ENCODE measurements around the gene TMEM88. TPM values are rescaled to one million over a fixed set of nuclear protein-coding genes. Genes with fewer than 3 reads are reported as not detected.

Gene TMEM88
- total RNA-seq, 1 donor: 0.36 TPM

DNA sequence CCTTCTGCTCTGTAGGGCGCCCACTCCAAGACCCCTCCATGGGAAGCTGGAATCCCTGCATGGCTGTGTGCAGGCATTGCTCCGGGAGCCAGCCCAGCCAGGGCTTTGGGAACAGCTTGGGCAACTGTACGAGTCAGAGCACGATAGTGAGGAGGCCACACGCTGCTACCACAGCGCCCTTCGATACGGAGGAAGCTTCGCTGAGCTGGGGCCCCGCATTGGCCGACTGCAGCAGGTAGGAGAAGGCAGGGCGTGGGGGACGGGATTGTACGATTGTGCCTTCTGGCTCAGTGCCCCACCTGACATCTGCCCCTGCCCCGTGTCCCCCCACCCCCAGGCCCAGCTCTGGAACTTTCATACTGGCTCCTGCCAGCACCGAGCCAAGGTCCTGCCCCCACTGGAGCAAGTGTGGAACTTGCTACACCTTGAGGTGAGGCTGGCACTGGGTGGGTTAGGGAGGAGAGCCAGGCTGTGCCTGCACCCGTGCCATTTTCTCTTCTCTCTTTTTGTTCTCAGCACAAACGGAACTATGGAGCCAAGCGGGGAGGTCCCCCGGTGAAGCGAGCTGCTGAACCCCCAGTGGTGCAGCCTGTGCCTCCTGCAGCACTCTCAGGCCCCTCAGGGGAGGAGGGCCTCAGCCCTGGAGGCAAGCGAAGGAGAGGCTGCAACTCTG, 8.7 kb upstream of the TMEM88 start:
- H4K20me1 ChIP-seq (ENCODE audit: insufficient read depth, low read length): peaks cover 29% of the 10 kb centered on the region
- no peaks in the 10 kb centered on the region for H3K9me3 ChIP-seq (ENCODE audit: low read depth, low read length)
- no peaks in the 10 kb centered on the region for H3K27me3 ChIP-seq (ENCODE audit: insufficient read depth, low read length)
- no peak for DNase-seq (ENCODE audit: insufficient read length, low spot score, missing footprints)
- no peak overlapping the region for H3K27ac ChIP-seq (ENCODE audit: low read depth, low read length)
- TF ChIP-seq, protein P1, sequence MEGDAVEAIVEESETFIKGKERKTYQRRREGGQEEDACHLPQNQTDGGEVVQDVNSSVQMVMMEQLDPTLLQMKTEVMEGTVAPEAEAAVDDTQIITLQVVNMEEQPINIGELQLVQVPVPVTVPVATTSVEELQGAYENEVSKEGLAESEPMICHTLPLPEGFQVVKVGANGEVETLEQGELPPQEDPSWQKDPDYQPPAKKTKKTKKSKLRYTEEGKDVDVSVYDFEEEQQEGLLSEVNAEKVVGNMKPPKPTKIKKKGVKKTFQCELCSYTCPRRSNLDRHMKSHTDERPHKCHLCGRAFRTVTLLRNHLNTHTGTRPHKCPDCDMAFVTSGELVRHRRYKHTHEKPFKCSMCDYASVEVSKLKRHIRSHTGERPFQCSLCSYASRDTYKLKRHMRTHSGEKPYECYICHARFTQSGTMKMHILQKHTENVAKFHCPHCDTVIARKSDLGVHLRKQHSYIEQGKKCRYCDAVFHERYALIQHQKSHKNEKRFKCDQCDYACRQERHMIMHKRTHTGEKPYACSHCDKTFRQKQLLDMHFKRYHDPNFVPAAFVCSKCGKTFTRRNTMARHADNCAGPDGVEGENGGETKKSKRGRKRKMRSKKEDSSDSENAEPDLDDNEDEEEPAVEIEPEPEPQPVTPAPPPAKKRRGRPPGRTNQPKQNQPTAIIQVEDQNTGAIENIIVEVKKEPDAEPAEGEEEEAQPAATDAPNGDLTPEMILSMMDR (IDR thresholded peaks at IDR 0.05; ENCODE audit: extremely low read depth, low read depth, low read length): no peak
- peaks cover 23% of the 10 kb centered on the region for H3K4me1 ChIP-seq (ENCODE audit: insufficient read depth, low read length)
- no peak overlapping the region for H2AFZ ChIP-seq (ENCODE audit: low read length)
- no peak overlapping the region for H3K4me2 ChIP-seq (ENCODE audit: insufficient read depth, low read length)
- H3K79me2 ChIP-seq (ENCODE audit: insufficient read depth, low read length): peaks cover 32% of the 10 kb centered on the region
- no peak overlapping the region for H3K4me3 ChIP-seq (ENCODE audit: insufficient read depth, low read length)
- peaks cover 27% of the 10 kb centered on the region for H3K36me3 ChIP-seq (ENCODE audit: insufficient read depth, low read length)

DNA sequence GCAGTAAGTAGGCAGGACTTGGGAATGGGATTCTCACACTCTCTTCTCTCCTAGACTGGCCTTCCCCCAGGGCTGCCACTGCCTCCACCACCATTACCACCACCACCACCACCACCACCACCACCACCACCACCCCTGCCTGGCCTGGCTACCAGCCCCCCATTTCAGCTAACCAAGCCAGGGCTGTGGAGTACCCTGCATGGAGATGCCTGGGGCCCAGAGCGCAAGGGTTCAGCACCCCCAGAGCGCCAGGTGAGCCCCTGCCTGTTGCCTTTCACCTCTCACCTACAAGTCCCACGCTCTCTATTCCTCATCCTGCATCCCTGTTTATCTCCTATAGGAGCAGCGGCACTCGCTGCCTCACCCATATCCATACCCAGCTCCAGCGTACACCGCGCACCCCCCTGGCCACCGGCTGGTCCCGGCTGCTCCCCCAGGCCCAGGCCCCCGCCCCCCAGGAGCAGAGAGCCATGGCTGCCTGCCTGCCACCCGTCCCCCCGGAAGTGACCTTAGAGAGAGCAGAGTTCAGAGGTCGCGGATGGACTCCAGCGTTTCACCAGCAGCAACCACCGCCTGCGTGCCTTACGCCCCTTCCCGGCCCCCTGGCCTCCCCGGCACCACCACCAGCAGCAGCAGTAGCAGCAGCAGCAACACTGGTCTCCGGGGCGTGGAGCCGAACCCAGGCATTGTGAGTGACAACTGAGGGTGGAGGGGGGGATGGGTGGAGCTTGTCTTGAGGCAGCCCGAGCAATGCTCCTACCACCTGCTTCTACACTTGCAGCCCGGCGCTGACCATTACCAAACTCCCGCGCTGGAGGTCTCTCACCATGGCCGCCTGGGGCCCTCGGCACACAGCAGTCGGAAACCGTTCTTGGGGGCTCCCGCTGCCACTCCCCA, 7.9 kb upstream of the TMEM88 start:
- Histone ChIP-seq H3K27me3 (ENCODE audit: insufficient read depth, low read length) (no peaks in the 10 kb centered on the region), H3K36me3 (ENCODE audit: insufficient read depth, low read length) (peaks cover 35% of the 10 kb centered on the region), H3K4me2 (ENCODE audit: insufficient read depth, low read length) (no peak overlapping the region), H3K27ac (ENCODE audit: low read depth, low read length) (no peak overlapping the region), H3K9me3 (ENCODE audit: low read depth, low read length) (no peaks in the 10 kb centered on the region), H2AFZ (ENCODE audit: low read length) (no peak overlapping the region), H4K20me1 (ENCODE audit: insufficient read depth, low read length) (peaks cover 32% of the 10 kb centered on the region), H3K4me1 (ENCODE audit: insufficient read depth, low read length) (peaks cover 19% of the 10 kb centered on the region), H3K4me3 (ENCODE audit: insufficient read depth, low read length) (no peak overlapping the region), H3K79me2 (ENCODE audit: insufficient read depth, low read length) (peaks cover 32% of the 10 kb centered on the region)
- TF ChIP-seq, protein P1 (IDR thresholded peaks at IDR 0.05; ENCODE audit: extremely low read depth, low read depth, low read length): no peak
- DNase-seq (ENCODE audit: insufficient read length, low spot score, missing footprints): no peak

- Histone ChIP-seq H3K4me1 (ENCODE audit: insufficient read depth, low read length) (peaks cover 11% of the 10 kb centered on the region), H3K4me3 (ENCODE audit: insufficient read depth, low read length) (no peak overlapping the region), H3K27me3 (ENCODE audit: insufficient read depth, low read length) (no peaks in the 10 kb centered on the region), H3K27ac (ENCODE audit: low read depth, low read length) (no peak overlapping the region), H4K20me1 (ENCODE audit: insufficient read depth, low read length) (peaks cover 36% of the 10 kb centered on the region), H3K4me2 (ENCODE audit: insufficient read depth, low read length) (no peak overlapping the region), H3K36me3 (ENCODE audit: insufficient read depth, low read length) (peaks cover 45% of the 10 kb centered on the region), H3K79me2 (ENCODE audit: insufficient read depth, low read length) (peaks cover 32% of the 10 kb centered on the region), H2AFZ (ENCODE audit: low read length) (no peak overlapping the region), H3K9me3 (ENCODE audit: low read depth, low read length) (no peaks in the 10 kb centered on the region)
- DNase-seq (ENCODE audit: insufficient read length, low spot score, missing footprints): no peak
- TF ChIP-seq, protein P1 (IDR thresholded peaks at IDR 0.05; ENCODE audit: extremely low read depth, low read depth, low read length): no peak
Measured at GRCh38 chr17:7848131-7848579, 6.7 kb upstream of the TMEM88 start.

- DNase-seq (ENCODE audit: insufficient read length, low spot score, missing footprints): no peak
- peaks cover 46% of the 10 kb centered on the region for H3K36me3 ChIP-seq (ENCODE audit: insufficient read depth, low read length)
Measured at GRCh38 chr17:7848739-7849129, 6.1 kb upstream of the TMEM88 start.

More at GRCh38 chr17:7848739-7849129, 6.1 kb upstream of the TMEM88 start:
- Histone ChIP-seq H2AFZ (ENCODE audit: low read length) (no peak overlapping the region), H3K27me3 (ENCODE audit: insufficient read depth, low read length) (no peaks in the 10 kb centered on the region), H3K79me2 (ENCODE audit: insufficient read depth, low read length) (peaks cover 32% of the 10 kb centered on the region), H3K9me3 (ENCODE audit: low read depth, low read length) (no peaks in the 10 kb centered on the region), H3K4me3 (ENCODE audit: insufficient read depth, low read length) (no peak overlapping the region), H3K4me1 (ENCODE audit: insufficient read depth, low read length) (peaks cover 10% of the 10 kb centered on the region), H3K4me2 (ENCODE audit: insufficient read depth, low read length) (no peak overlapping the region), H3K27ac (ENCODE audit: low read depth, low read length) (no peak overlapping the region), H4K20me1 (ENCODE audit: insufficient read depth, low read length) (peaks cover 36% of the 10 kb centered on the region)
- TF ChIP-seq, protein P1 (IDR thresholded peaks at IDR 0.05; ENCODE audit: extremely low read depth, low read depth, low read length): no peak
